Stomach smooth muscle (tissue), 2 donors: ENCODE data around the gene ADPRHL1.

Experiments
- H3K27ac ChIP-seq: one replicate; pipeline ENCODE4 v1.7.0; 2013; ENCODE audit warnings: mild to moderate bottlenecking, low read length, inconsistent platforms
- H3K27me3 ChIP-seq, 2 donors: one replicate each; pipeline ENCODE4 v1.7.0; 2013; ENCODE audit warnings: low read length in 2 of 2; ENCODE audit not compliant: insufficient read depth in 2 of 2, control insufficient read depth in 1 of 2
- H3K36me3 ChIP-seq, 2 donors: one replicate each; pipeline ENCODE4 v1.7.0; 2013; ENCODE audit warnings: low read length in 2 of 2; ENCODE audit not compliant: control insufficient read depth in 2 of 2, insufficient read depth in 2 of 2
- H3K4me1 ChIP-seq: one replicate; pipeline ENCODE4 v1.7.0; 2013; ENCODE audit warnings: low read length; ENCODE audit not compliant: control insufficient read depth, insufficient read depth
- H3K4me3 ChIP-seq, 2 donors: one replicate each; pipeline ENCODE4 v1.7.0; 2013; ENCODE audit warnings: low read length in 2 of 2
- H3K9ac ChIP-seq, 2 donors: one replicate each; pipeline ENCODE4 v1.7.0; 2013; ENCODE audit warnings: low read length in 2 of 2, mild to moderate bottlenecking in 1 of 2
- H3K9me3 ChIP-seq, 2 donors: one replicate each; pipeline ENCODE4 v1.7.0; 2013; ENCODE audit warnings: low read length in 2 of 2; ENCODE audit not compliant: control insufficient read depth in 2 of 2
- donor health status: healthy.
- donor health status: Pancreatic carcinoma.

ADPRHL1 gene

GRCh38 chr13:113452942-113453901 lies at the start of gene ADPRHL1:
Gene ADPRHL1 (minus strand): TSS chr13:113453488. CDS start chr13:113453437, 51 bp downstream.
- Histone ChIP-seq H3K27me3 (no peaks in the 10 kb centered on the region), H3K36me3 (peaks cover 7 to 16% of the 10 kb centered on the region in 2 donors), H3K9me3 (no peaks in the 10 kb centered on the region), H3K9ac (peak within 1 kb of the TSS; percentile 21 to 41), H3K27ac (peak within 1 kb of the TSS; percentile 60), H3K4me1 (peaks cover 24% of the 10 kb centered on the region), H3K4me3 (peak within 1 kb of the TSS in 1 of 2 donors; percentile 40)

GRCh38 chr13:113502686-113503085 lies 49.4 kb upstream of the ADPRHL1 start:
- Histone ChIP-seq H3K36me3 (peaks cover 35 to 58% of the 10 kb centered on the region in 2 donors), H3K27me3 (no peaks in the 10 kb centered on the region), H3K9me3 (no peaks in the 10 kb centered on the region), H3K4me1 (peaks cover 2% of the 10 kb centered on the region), H3K27ac (no peak overlapping the region), H3K9ac (no peak overlapping the region), H3K4me3 (no peak overlapping the region)

- no peak overlapping the region for H3K9ac ChIP-seq
- H3K36me3 ChIP-seq, result peaks cover 41 to 68% of the 10 kb centered on the region in 2 donors
- H3K9me3 ChIP-seq, result no peaks in the 10 kb centered on the region
- no peak overlapping the region for H3K27ac ChIP-seq
- no peaks in the 10 kb centered on the region for H3K27me3 ChIP-seq
- peaks cover 8% of the 10 kb centered on the region for H3K4me1 ChIP-seq
- H3K4me3 ChIP-seq, result no peak overlapping the region
These were observed 47.4 kb upstream of the ADPRHL1 start for GRCh38 chr13:113500530-113501265.

GRCh38 chr13:113499936-113500335 lies 46.6 kb upstream of the ADPRHL1 start:
- H3K36me3 ChIP-seq, result peaks cover 38 to 65% of the 10 kb centered on the region in 2 donors
- H3K27me3 ChIP-seq, result no peaks in the 10 kb centered on the region
- H3K27ac ChIP-seq, result no peak overlapping the region
- no peak overlapping the region for H3K9ac ChIP-seq
- H3K4me3 ChIP-seq, result no peak overlapping the region
- no peaks in the 10 kb centered on the region for H3K9me3 ChIP-seq
- peaks cover 15% of the 10 kb centered on the region for H3K4me1 ChIP-seq

GRCh38 chr13:113498905-113499304 lies 45.6 kb upstream of the ADPRHL1 start:
- no peak overlapping the region for H3K27ac ChIP-seq
- H3K36me3 ChIP-seq, result peaks cover 32 to 56% of the 10 kb centered on the region in 2 donors

GRCh38 chr13:113497217-113497616 lies 43.9 kb upstream of the ADPRHL1 start:
- Histone ChIP-seq H3K4me3 (peak overlapping the region in 1 of 2 donors; percentile 1), H3K9me3 (no peaks in the 10 kb centered on the region), H3K4me1 (peaks cover 23% of the 10 kb centered on the region), H3K36me3 (peaks cover 28 to 46% of the 10 kb centered on the region in 2 donors), H3K9ac (no peak overlapping the region), H3K27ac (no peak overlapping the region), H3K27me3 (no peaks in the 10 kb centered on the region)

More at GRCh38 chr13:113498905-113499304, 45.6 kb upstream of the ADPRHL1 start:
- H3K4me3 ChIP-seq, result no peak overlapping the region
- H3K9me3 ChIP-seq, result no peaks in the 10 kb centered on the region
- H3K27me3 ChIP-seq, result no peaks in the 10 kb centered on the region
- H3K4me1 ChIP-seq, result peaks cover 21% of the 10 kb centered on the region
- H3K9ac ChIP-seq, result no peak overlapping the region

- H3K36me3 ChIP-seq, result peaks cover 24 to 33% of the 10 kb centered on the region in 2 donors
- peak overlapping the region; percentile 21 to 66 for H3K4me3 ChIP-seq
- H3K9ac ChIP-seq, result peak overlapping the region; percentile 12 to 52
- H3K27ac ChIP-seq, result peak overlapping the region; percentile 26
- H3K9me3 ChIP-seq, result no peaks in the 10 kb centered on the region
- no peaks in the 10 kb centered on the region for H3K27me3 ChIP-seq
- peaks cover 32% of the 10 kb centered on the region for H3K4me1 ChIP-seq
These were observed 42.4 kb upstream of the ADPRHL1 start for GRCh38 chr13:113495494-113496210.

- Histone ChIP-seq H3K36me3 (peaks cover 10 to 14% of the 10 kb centered on the region in 2 donors), H3K27me3 (no peaks in the 10 kb centered on the region), H3K27ac (no peak overlapping the region), H3K9me3 (no peaks in the 10 kb centered on the region), H3K4me1 (peaks cover 48% of the 10 kb centered on the region), H3K9ac (peak overlapping the region in 1 of 2 donors; percentile 52), H3K4me3 (no peak overlapping the region)
These were observed 40.1 kb upstream of the ADPRHL1 start for GRCh38 chr13:113493315-113493951.

- Histone ChIP-seq H3K27me3 (no peaks in the 10 kb centered on the region), H3K4me1 (peaks cover 46% of the 10 kb centered on the region), H3K27ac (no peak overlapping the region), H3K9me3 (no peaks in the 10 kb centered on the region), H3K36me3 (peaks cover 1 to 8% of the 10 kb centered on the region in 2 donors), H3K4me3 (peak overlapping the region; percentile 83), H3K9ac (peak overlapping the region; percentile 85)
These were observed 38.7 kb upstream of the ADPRHL1 start for GRCh38 chr13:113491982-113492381.
